Tibial nerve (tissue), 4 donors: Measurements from ENCODE around the gene WWTR1. TPM values are rescaled to one million over a fixed set of nuclear protein-coding genes. Genes with fewer than 3 reads are reported as not detected.

Experiments
- DNase-seq, 2 donors: peaks; one replicate each; pipeline ENCODE4 v3.0.0-alpha.2; 2019; ENCODE audit warnings: low spot score in 2 of 2
- H3K27ac ChIP-seq, 4 donors: fragments of 200-600 bp; sonication (generic) in 3 of 4; one replicate each; pipeline ENCODE4 v1.5.1; 2017 to 2019; ENCODE audit warnings: mild to moderate bottlenecking in 1 of 4
- H3K27me3 ChIP-seq, 2 donors: fragments of 200-600 bp; sonication (generic) in 1 of 2; one replicate each; pipeline versions ENCODE4 v1.5.1 to v1.6.0; 2017 to 2019
- H3K36me3 ChIP-seq, 3 donors: fragments of 200-600 bp; sonication (generic); one replicate each; pipeline ENCODE4 v1.5.1; 2018 to 2019
- H3K4me1 ChIP-seq, 4 donors: fragments of 200-600 bp; sonication (generic) in 3 of 4; one replicate each; pipeline ENCODE4 v1.5.1; 2017 to 2019
- H3K4me3 ChIP-seq, 4 donors: fragments of 200-600 bp; sonication (generic) in 3 of 4; one replicate each; pipeline ENCODE4 v1.5.1; 2017 to 2019; ENCODE audit warnings: mild to moderate bottlenecking in 1 of 4, moderate library complexity in 1 of 4
- H3K9me3 ChIP-seq, 4 donors: fragments of 200-600 bp; sonication (generic) in 3 of 4; one replicate each; pipeline ENCODE4 v1.5.1; 2017 to 2019
- CTCF ChIP-seq, 5 experiments: fragments of 200-600 bp in 3 of 5; fragments of 450-650 bp in 2 of 5; sonication (generic) in 3 of 5; IDR thresholded peaks; one replicate each; pipeline ENCODE4 v1.5.1; 2016 to 2019; ENCODE audit warnings: antibody characterized with exemption in 5 of 5, mild to moderate bottlenecking in 3 of 5, moderate library complexity in 2 of 5
- EP300 ChIP-seq, 2 donors: sonication (generic); formaldehyde crosslinking; IDR thresholded peaks; one replicate each; pipeline ENCODE4 v1.6.1; 2017; ENCODE audit warnings: antibody characterized with exemption in 2 of 2, mild to moderate bottlenecking in 1 of 2
- POLR2A ChIP-seq, 2 donors: fragments of 450-650 bp; IDR thresholded peaks; one replicate each; pipeline ENCODE4 v1.6.1; 2017; ENCODE audit warnings: antibody characterized with exemption in 2 of 2, mild to moderate bottlenecking in 2 of 2, moderate library complexity in 2 of 2
- WGBS, 2 donors: methylation state at CpG; one replicate each; pipeline ENCODE4 v1.1.5; 2018; 5-methylcytosine and 5-hydroxymethylcytosine counted together
- total RNA-seq, 4 donors: library from RNA; depleted of rRNA; stranded (reverse); fragments of >200 nt; gene quantifications; one replicate each; pipeline ENCODE4 v1.1.0, GENCODE V29; 2016

Gene WWTR1
- total RNA-seq, 4 donors from 2014 or later: 86.5 to 130 (median 113) TPM

- Histone ChIP-seq H3K27ac (no peak overlapping the region), H3K9me3 (no peaks in the 10 kb centered on the region), H3K4me3 (no peak overlapping the region), H3K27me3 (no peaks in the 10 kb centered on the region), H3K4me1 (peaks cover 0 to 22% (median 5%) of the 10 kb centered on the region in 4 donors), H3K36me3 (no peaks in the 10 kb centered on the region)
- TF ChIP-seq EP300 (IDR thresholded peaks at IDR 0.05) (no peak), POLR2A (IDR thresholded peaks at IDR 0.05) (no peak), CTCF (IDR thresholded peaks at IDR 0.05) (no peak)
- DNase-seq: no peak
- WGBS, 2 donors: 89% methylated on average over 4 of the region's 4 CpGs
Observed at GRCh38 chr3:149662240-149662887, 4.5 kb upstream of the WWTR1 start.

- Histone ChIP-seq H3K9me3 (no peaks in the 10 kb centered on the region), H3K4me1 (peaks cover 0 to 29% (median 5%) of the 10 kb centered on the region in 4 donors), H3K27ac (peak overlapping the region in 2 of 4 donors; percentile 17 to 99), H3K4me3 (no peak overlapping the region), H3K36me3 (no peaks in the 10 kb centered on the region), H3K27me3 (no peaks in the 10 kb centered on the region)
- DNase-seq: no peak
- WGBS, 2 donors: 89 to 94% methylated on average over 1 of the region's 1 CpG
- TF ChIP-seq EP300 (IDR thresholded peaks at IDR 0.05) (no peak), CTCF (IDR thresholded peaks at IDR 0.05) (no peak), POLR2A (IDR thresholded peaks at IDR 0.05) (no peak)
Observed at GRCh38 chr3:149660462-149660861, 2.6 kb upstream of the WWTR1 start.

- 21 to 31% methylated on average over 22 to 24 of the region's 24 CpGs for WGBS, 2 donors
- TF ChIP-seq POLR2A (IDR thresholded peaks at IDR 0.05): no peak
- TF ChIP-seq EP300 (IDR thresholded peaks at IDR 0.05): peak in 1 of 2 donors; percentile 4
- Histone ChIP-seq H3K27me3 (no peaks in the 10 kb centered on the region), H3K9me3 (no peaks in the 10 kb centered on the region), H3K4me1 (peaks cover 0 to 45% (median 14%) of the 10 kb centered on the region in 4 donors), H3K4me3 (peak overlapping the region; percentile 64 to 84 (median 79)), H3K27ac (peak overlapping the region; percentile 91 to 99 (median 98)), H3K36me3 (no peaks in the 10 kb centered on the region)
- DNase-seq: peak in 1 of 2 donors; percentile 17
Observed at GRCh38 chr3:149658744-149659497, 1.1 kb upstream of the WWTR1 start.

- H3K4me1 ChIP-seq: peaks cover 0 to 58% (median 19%) of the 10 kb centered on the region in 4 donors
- TF ChIP-seq CTCF (IDR thresholded peaks at IDR 0.05): no peak
- TF ChIP-seq POLR2A (IDR thresholded peaks at IDR 0.05): no peak
- no peak for TF ChIP-seq EP300 (IDR thresholded peaks at IDR 0.05)
- H3K27ac ChIP-seq: peak overlapping the region; percentile 91 to 99 (median 98)
- no peaks in the 10 kb centered on the region for H3K9me3 ChIP-seq
- H3K4me3 ChIP-seq: peak overlapping the region; percentile 64 to 84 (median 79)
- no peaks in the 10 kb centered on the region for H3K27me3 ChIP-seq
- no peaks in the 10 kb centered on the region for H3K36me3 ChIP-seq
- peak; percentile 44 to 72 for DNase-seq
- 0 to 1% methylated on average over 34 to 41 of the region's 41 CpGs for WGBS, 2 donors
Observed at GRCh38 chr3:149657321-149657925, 402 bp downstream of the WWTR1 start.

- Histone ChIP-seq H3K4me3 (peak overlapping the region; percentile 64 to 84 (median 79)), H3K4me1 (peaks cover 0 to 59% (median 19%) of the 10 kb centered on the region in 4 donors), H3K27me3 (no peaks in the 10 kb centered on the region), H3K27ac (peak overlapping the region; percentile 91 to 99 (median 98)), H3K36me3 (peaks cover 0 to 13% (median 0%) of the 10 kb centered on the region in 3 donors), H3K9me3 (peaks cover 0 to 2% (median 0%) of the 10 kb centered on the region in 4 donors)
- TF ChIP-seq EP300 (IDR thresholded peaks at IDR 0.05) (peak in 1 of 2 donors; percentile 6), POLR2A (IDR thresholded peaks at IDR 0.05) (no peak)
- DNase-seq: no peak
- 9 to 20% methylated on average over 2 of the region's 2 CpGs for WGBS, 2 donors
Observed at GRCh38 chr3:149655826-149656574, 1.8 kb downstream of the WWTR1 start.
